OCI-LY1 (cell line): ENCODE measurements around the gene SERPINA3.

Source experiments
- H2AFZ ChIP-seq: fragments of 200-600 bp; sonication (generic), shearing (Covaris generic); 2 replicates; pipeline ENCODE4 v1.6.0; 2014; ENCODE audit warnings: antibody characterized with exemption, mild to moderate bottlenecking, low read length
- H3F3A ChIP-seq: fragments of 200-600 bp; sonication (generic), shearing (Covaris generic); 2 replicates; pipeline ENCODE4 v1.6.0; 2014; ENCODE audit warnings: mild to moderate bottlenecking, antibody characterized with exemption, low read length, moderate library complexity; ENCODE audit not compliant: insufficient read depth
- H3K27ac ChIP-seq: fragments of 200-600 bp; sonication (generic); 2 replicates; pipeline ENCODE4 v1.5.1; 2014; ENCODE audit warnings: low read length, mixed run types, mild to moderate bottlenecking, low read depth; ENCODE audit not compliant: poor library complexity, severe bottlenecking
- H3K27me3 ChIP-seq: fragments of 200-600 bp; sonication (generic); 2 replicates; pipeline ENCODE4 v1.6.0; 2014; ENCODE audit warnings: antibody characterized with exemption, mild to moderate bottlenecking, low read length, moderate library complexity; ENCODE audit not compliant: insufficient read depth
- H3K36me3 ChIP-seq: fragments of 200-600 bp; sonication (generic); 2 replicates; pipeline ENCODE4 v1.6.1; 2014; ENCODE audit warnings: mild to moderate bottlenecking, antibody characterized with exemption, low read length, moderate library complexity, mixed read lengths; ENCODE audit not compliant: insufficient read depth
- H3K4me1 ChIP-seq: fragments of 200-600 bp; sonication (generic); 2 replicates; pipeline ENCODE4 v1.5.1; 2014; ENCODE audit warnings: mild to moderate bottlenecking, low read length, moderate library complexity; ENCODE audit not compliant: insufficient read depth, severe bottlenecking
- H3K4me2 ChIP-seq: fragments of 200-600 bp; sonication (generic), shearing (Covaris generic); 2 replicates; pipeline ENCODE4 v1.6.1; 2014; ENCODE audit warnings: low read length
- H3K4me3 ChIP-seq: fragments of 200-600 bp; sonication (generic); 2 replicates; pipeline ENCODE4 v1.5.1; 2014; ENCODE audit warnings: low read length, low read depth, mild to moderate bottlenecking, mixed read lengths; ENCODE audit not compliant: poor library complexity, severe bottlenecking
- H3K79me2 ChIP-seq: fragments of 200-600 bp; shearing (Covaris generic); 2 replicates; pipeline ENCODE4 v1.6.1; 2016; ENCODE audit warnings: mixed run types, low read length, mixed read lengths; ENCODE audit not compliant: insufficient read depth
- H3K9ac ChIP-seq: fragments of 200-600 bp; sonication (generic), shearing (Covaris generic); 2 replicates; pipeline ENCODE4 v1.6.1; 2014; ENCODE audit warnings: mild to moderate bottlenecking, low read length, mixed read lengths
- H3K9me2 ChIP-seq: fragments of 200-600 bp; sonication (generic), shearing (Covaris generic); 2 replicates; pipeline ENCODE4 v1.6.1; 2014; ENCODE audit warnings: low read depth, mild to moderate bottlenecking, low read length, mixed read lengths
- H3K9me3 ChIP-seq: fragments of 200-600 bp; shearing (Covaris generic); 2 replicates; pipeline ENCODE4 v1.6.1; 2014; ENCODE audit warnings: low read length, mixed read lengths
- H4K20me1 ChIP-seq: fragments of 200-600 bp; sonication (generic), shearing (Covaris generic); 2 replicates; pipeline ENCODE4 v1.6.0; 2016; ENCODE audit warnings: mild to moderate bottlenecking, low read length; ENCODE audit not compliant: insufficient read depth
- EZH2 ChIP-seq: fragments of 200-600 bp; sonication (generic), shearing (Covaris generic); IDR thresholded peaks from 2 replicates; pipeline ENCODE4 v1.8.0; 2017; ENCODE audit warnings: borderline replicate concordance, mixed run types, mild to moderate bottlenecking, antibody characterized with exemption, low read length, moderate library complexity, mixed read lengths
- TF ChIP-seq, protein P1 (sequence below): fragments of 200-600 bp; sonication (generic), shearing (Covaris generic); IDR thresholded peaks from 2 replicates; pipeline ENCODE4 v1.5.1; 2017; ENCODE audit warnings: mild to moderate bottlenecking, antibody characterized with exemption, low read length, moderate library complexity, mixed read lengths

SERPINA3 gene

GRCh38 chr14:94612174-94612573, at the start of gene SERPINA3:
SERPINA3 (plus strand) TSS chr14:94612391; CDS start chr14:94614442, 2,051 bp downstream.
- H3K27me3 ChIP-seq = no peaks in the 10 kb centered on the region
- H3K4me2 ChIP-seq = no peak within 1 kb of the TSS
- no peaks in the 10 kb centered on the region for H3F3A ChIP-seq
- no peak for TF ChIP-seq EZH2
- TF ChIP-seq, protein P1, sequence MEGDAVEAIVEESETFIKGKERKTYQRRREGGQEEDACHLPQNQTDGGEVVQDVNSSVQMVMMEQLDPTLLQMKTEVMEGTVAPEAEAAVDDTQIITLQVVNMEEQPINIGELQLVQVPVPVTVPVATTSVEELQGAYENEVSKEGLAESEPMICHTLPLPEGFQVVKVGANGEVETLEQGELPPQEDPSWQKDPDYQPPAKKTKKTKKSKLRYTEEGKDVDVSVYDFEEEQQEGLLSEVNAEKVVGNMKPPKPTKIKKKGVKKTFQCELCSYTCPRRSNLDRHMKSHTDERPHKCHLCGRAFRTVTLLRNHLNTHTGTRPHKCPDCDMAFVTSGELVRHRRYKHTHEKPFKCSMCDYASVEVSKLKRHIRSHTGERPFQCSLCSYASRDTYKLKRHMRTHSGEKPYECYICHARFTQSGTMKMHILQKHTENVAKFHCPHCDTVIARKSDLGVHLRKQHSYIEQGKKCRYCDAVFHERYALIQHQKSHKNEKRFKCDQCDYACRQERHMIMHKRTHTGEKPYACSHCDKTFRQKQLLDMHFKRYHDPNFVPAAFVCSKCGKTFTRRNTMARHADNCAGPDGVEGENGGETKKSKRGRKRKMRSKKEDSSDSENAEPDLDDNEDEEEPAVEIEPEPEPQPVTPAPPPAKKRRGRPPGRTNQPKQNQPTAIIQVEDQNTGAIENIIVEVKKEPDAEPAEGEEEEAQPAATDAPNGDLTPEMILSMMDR = no peak
- H3K9me2 ChIP-seq = no peaks in the 10 kb centered on the region
- no peaks in the 10 kb centered on the region for H3K79me2 ChIP-seq
- H3K4me3 ChIP-seq = no peak within 1 kb of the TSS
- no peak within 1 kb of the TSS for H3K27ac ChIP-seq
- no peaks in the 10 kb centered on the region for H4K20me1 ChIP-seq
- no peaks in the 10 kb centered on the region for H3K4me1 ChIP-seq
- no peaks in the 10 kb centered on the region for H3K9me3 ChIP-seq
- H3K9ac ChIP-seq = no peak within 1 kb of the TSS
- H2AFZ ChIP-seq = no peak within 1 kb of the TSS
- H3K36me3 ChIP-seq = no peaks in the 10 kb centered on the region

DNA sequence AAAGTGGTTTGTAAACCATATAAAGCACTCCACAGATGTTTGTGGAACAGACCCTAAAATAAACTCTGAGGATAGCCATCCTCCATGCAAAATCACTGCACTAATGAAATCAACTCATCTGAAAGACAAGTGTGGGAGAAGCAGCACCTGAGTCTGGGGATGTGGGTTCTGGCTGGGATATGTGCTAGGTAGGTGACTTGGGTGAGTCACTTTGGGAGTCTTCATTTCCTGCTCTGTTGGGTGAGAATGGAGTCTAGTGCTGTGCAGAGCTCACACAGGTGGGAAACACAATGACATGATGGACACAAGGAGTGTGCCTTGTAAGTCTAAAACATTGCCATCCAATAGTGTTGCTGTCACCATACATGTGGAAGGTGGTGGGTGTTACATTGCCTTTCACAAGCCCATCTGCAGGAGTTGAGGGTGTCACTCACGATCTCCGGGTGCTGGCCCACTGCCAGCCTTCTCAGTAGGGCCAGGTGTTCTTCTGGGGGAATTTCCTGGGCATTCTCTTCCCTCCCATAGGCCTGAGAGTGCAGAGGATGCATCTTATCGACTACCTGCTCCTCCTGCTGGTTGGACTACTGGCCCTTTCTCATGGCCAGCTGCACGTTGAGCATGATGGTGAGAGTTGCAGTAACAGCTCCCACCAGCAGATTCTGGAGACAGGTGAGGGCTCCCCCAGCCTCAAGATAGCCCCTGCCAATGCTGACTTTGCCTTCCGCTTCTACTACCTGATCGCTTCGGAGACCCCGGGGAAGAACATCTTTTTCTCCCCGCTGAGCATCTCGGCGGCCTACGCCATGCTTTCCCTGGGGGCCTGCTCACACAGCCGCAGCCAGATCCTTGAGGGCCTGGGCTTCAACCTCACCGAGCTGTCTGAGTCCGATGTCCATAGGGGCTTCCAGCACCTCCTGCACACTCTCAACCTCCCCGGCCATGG, 49.0 kb upstream of the SERPINA3 start:
- Histone ChIP-seq H3K79me2 (no peaks in the 10 kb centered on the region), H3K27me3 (no peaks in the 10 kb centered on the region), H3F3A (no peaks in the 10 kb centered on the region), H3K4me2 (no peak overlapping the region), H4K20me1 (no peaks in the 10 kb centered on the region), H3K4me3 (no peak overlapping the region), H3K9me2 (no peaks in the 10 kb centered on the region), H3K9ac (no peak overlapping the region), H3K9me3 (no peaks in the 10 kb centered on the region), H3K36me3 (no peaks in the 10 kb centered on the region), H3K27ac (no peak overlapping the region), H3K4me1 (no peaks in the 10 kb centered on the region), H2AFZ (no peak overlapping the region)
- no peak for TF ChIP-seq EZH2
- TF ChIP-seq, protein P1 = no peak

DNA sequence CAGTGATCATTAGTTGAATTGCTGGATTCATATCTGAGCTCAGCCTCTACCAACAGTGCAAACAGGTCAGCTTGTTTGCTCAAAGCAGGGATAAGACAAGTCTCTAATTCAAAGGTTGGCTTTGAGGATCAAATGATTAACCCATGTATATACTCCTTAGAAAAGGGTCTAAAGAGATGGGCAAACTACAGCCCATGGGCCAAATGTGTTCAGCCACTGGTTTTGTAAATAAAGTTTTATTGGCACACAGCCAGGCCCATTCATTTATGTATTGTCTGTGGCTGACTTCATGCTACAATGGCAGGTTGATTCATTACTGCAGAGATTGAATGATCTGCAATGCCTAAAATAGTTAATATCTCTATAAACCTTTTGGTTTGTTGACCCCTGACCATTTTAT, 47.8 kb upstream of the SERPINA3 start:
- H3K4me1 ChIP-seq = no peaks in the 10 kb centered on the region
- TF ChIP-seq, protein P1 = no peak
- TF ChIP-seq EZH2 = no peak

More for the DNA sequence above, 47.8 kb upstream of the SERPINA3 start:
- Histone ChIP-seq H4K20me1 (no peaks in the 10 kb centered on the region), H3K36me3 (no peaks in the 10 kb centered on the region), H3K9me3 (no peaks in the 10 kb centered on the region), H3K4me2 (no peak overlapping the region), H3F3A (no peaks in the 10 kb centered on the region), H3K9me2 (no peaks in the 10 kb centered on the region), H3K27me3 (no peaks in the 10 kb centered on the region), H3K4me3 (no peak overlapping the region), H3K79me2 (no peaks in the 10 kb centered on the region), H3K27ac (no peak overlapping the region), H3K9ac (no peak overlapping the region), H2AFZ (no peak overlapping the region)
